Suprapubic skin (tissue), 4 donors: ENCODE measurements around the gene ZNF630.

Experiments
- CTCF ChIP-seq, 2 donors: fragments of 200-600 bp in 1 of 2; fragments of 450-650 bp in 1 of 2; sonication (generic) in 1 of 2; IDR thresholded peaks; one replicate each; pipeline ENCODE4 v1.5.1; 2016 to 2019; ENCODE audit warnings: antibody characterized with exemption in 2 of 2, mild to moderate bottlenecking in 1 of 2, moderate library complexity in 1 of 2
- POLR2A ChIP-seq, 2 donors: fragments of 450-650 bp; IDR thresholded peaks; one replicate each; pipeline ENCODE4 v1.6.1; 2017; ENCODE audit warnings: antibody characterized with exemption in 2 of 2, mild to moderate bottlenecking in 2 of 2, moderate library complexity in 2 of 2
- POLR2AphosphoS5 ChIP-seq, 3 donors: sonication (generic); formaldehyde crosslinking; IDR thresholded peaks; one replicate each; pipeline ENCODE4 v1.6.1; 2017; ENCODE audit warnings: antibody characterized with exemption in 3 of 3

DNA sequence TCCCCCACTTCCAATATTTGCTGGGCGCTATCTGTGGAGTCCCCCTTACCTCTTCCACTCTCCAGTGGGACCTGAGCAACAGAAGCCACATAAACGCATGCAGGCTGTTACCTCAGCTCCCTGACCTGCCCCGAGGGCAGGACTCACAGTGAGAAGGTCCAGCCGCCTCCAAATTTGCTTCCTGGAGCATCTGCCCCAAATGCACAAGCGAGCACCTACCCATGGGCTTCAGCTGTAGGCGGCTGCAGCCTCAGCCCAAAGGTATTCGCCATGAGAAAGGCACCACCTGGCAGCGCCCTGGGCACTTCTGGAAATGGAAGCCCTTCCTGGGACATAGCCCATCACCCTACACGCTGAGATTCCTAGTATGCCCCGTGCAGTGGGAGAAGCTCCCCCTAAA is 41.2 kb downstream of the ZNF630 start:
- TF ChIP-seq POLR2AphosphoS5 (IDR thresholded peaks at IDR 0.05) (no peak), CTCF (IDR thresholded peaks at IDR 0.05) (no peak), POLR2A (IDR thresholded peaks at IDR 0.05) (no peak)
